Smooth muscle cell (in vitro differentiated cells): ENCODE results near the gene CCR3. TPM values are rescaled to one million over a fixed set of nuclear protein-coding genes. Genes with fewer than 3 reads are reported as not detected.

Experiments
- DNase-seq: peaks from one replicate; lab custom pipeline; 2025; ENCODE audit not compliant: unreplicated experiment; lab: John Stamatoyannopoulos, UW
- H2AFZ ChIP-seq: fragments of 200-600 bp; sonication (generic); 2 replicates; pipeline ENCODE4 v1.6.0; 2016; ENCODE audit warnings: antibody characterized with exemption, low read depth, mild to moderate bottlenecking
- H3F3A ChIP-seq: fragments of 200-600 bp; sonication (generic); 2 replicates; pipeline ENCODE4 v1.6.0; 2017; ENCODE audit warnings: antibody characterized with exemption, low read depth
- H3K27ac ChIP-seq: fragments of 200-600 bp; sonication (generic); 2 replicates; pipeline ENCODE4 v1.5.1; 2016; ENCODE audit warnings: low read depth, mild to moderate bottlenecking
- H3K27me3 ChIP-seq: fragments of 200-600 bp; sonication (generic); 2 replicates; pipeline ENCODE4 v1.6.1; 2016; ENCODE audit warnings: low read depth, mild to moderate bottlenecking
- H3K36me3 ChIP-seq: fragments of 200-600 bp; sonication (generic); 2 replicates; pipeline ENCODE4 v1.5.1; 2016; ENCODE audit warnings: low read depth
- H3K4me1 ChIP-seq: fragments of 200-600 bp; sonication (generic); 2 replicates; pipeline ENCODE4 v1.5.1; 2016; ENCODE audit warnings: low read depth
- H3K4me2 ChIP-seq: fragments of 200-600 bp; sonication (generic); 2 replicates; pipeline ENCODE4 v1.6.0; 2016; ENCODE audit warnings: mild to moderate bottlenecking
- H3K4me3 ChIP-seq: fragments of 200-600 bp; sonication (generic); 2 replicates; pipeline ENCODE4 v1.5.1; 2016; ENCODE audit warnings: mild to moderate bottlenecking
- H3K79me2 ChIP-seq: fragments of 200-600 bp; sonication (generic); 2 replicates; pipeline ENCODE4 v1.6.0; 2016; ENCODE audit warnings: low read depth, mild to moderate bottlenecking
- H3K9ac ChIP-seq: fragments of 200-600 bp; sonication (generic); 2 replicates; pipeline ENCODE4 v1.6.0; 2016; ENCODE audit warnings: low read depth
- H3K9me3 ChIP-seq: fragments of 200-600 bp; sonication (generic); replicated peaks from 2 replicates; pipeline ENCODE4 v1.5.1; 2016; ENCODE audit warnings: low read depth
- H4K20me1 ChIP-seq: fragments of 200-600 bp; sonication (generic); 2 replicates; pipeline ENCODE4 v1.6.0; 2016; ENCODE audit warnings: low read depth
- CTCF ChIP-seq: fragments of 200-600 bp; sonication (generic); IDR thresholded peaks from 2 replicates; pipeline ENCODE4 v1.5.1; 2017; ENCODE audit warnings: borderline replicate concordance, mild to moderate bottlenecking, antibody characterized with exemption; ENCODE audit not compliant: insufficient read depth, poor library complexity, severe bottlenecking
- WGBS: methylation state at CpG from one replicate; pipeline ENCODE4 v1.1.7; 2016; ENCODE audit warnings: low lambda C conversion rate; 5-methylcytosine and 5-hydroxymethylcytosine counted together
- polyA plus RNA-seq: library from polyadenylated mRNA; unstranded; fragments of >200 nt; fragmentation: Nextera tagmentation; extraction: Ambion mirVana; gene quantifications from 2 replicates; pipeline ENCODE4 v1.2.1, GENCODE V29; 2016
- total RNA-seq: library from RNA; depleted of rRNA; stranded (reverse); fragments of >200 nt; gene quantifications from 2 replicates; pipeline ENCODE4 v1.2.3, GENCODE V29; 2014

Gene CCR3
- total and polyA plus RNA-seq, 2 experiments from 2014 or later = not detected

- H3K27ac ChIP-seq = no peak overlapping the region
- no peak overlapping the region for H2AFZ ChIP-seq
- H3K4me1 ChIP-seq = no peaks in the 10 kb centered on the region
- H3K27me3 ChIP-seq = peaks cover 5% of the 10 kb centered on the region
- no peak overlapping the region for H3K9ac ChIP-seq
- no peak overlapping the region for H3K4me3 ChIP-seq
- TF ChIP-seq CTCF = no peak
- no peaks in the 10 kb centered on the region for H3K79me2 ChIP-seq
- no peak for DNase-seq
- no peaks in the 10 kb centered on the region for H3F3A ChIP-seq
- no peaks in the 10 kb centered on the region for H3K9me3 ChIP-seq
- 95% methylated on average over 3 of the region's 3 CpGs for WGBS
- no peak overlapping the region for H3K4me2 ChIP-seq
- H3K36me3 ChIP-seq = no peaks in the 10 kb centered on the region
- no peaks in the 10 kb centered on the region for H4K20me1 ChIP-seq
Observed at GRCh38 chr3:46278816-46279672, 36.8 kb downstream of the CCR3 start.

- Histone ChIP-seq H3K4me3 (no peak overlapping the region), H3K36me3 (no peaks in the 10 kb centered on the region), H3K79me2 (no peaks in the 10 kb centered on the region), H3K4me2 (no peak overlapping the region), H2AFZ (no peak overlapping the region), H3K9me3 (no peaks in the 10 kb centered on the region), H4K20me1 (no peaks in the 10 kb centered on the region), H3K27me3 (peaks cover 5% of the 10 kb centered on the region), H3K9ac (no peak overlapping the region), H3K27ac (no peak overlapping the region), H3K4me1 (no peaks in the 10 kb centered on the region), H3F3A (no peaks in the 10 kb centered on the region)
- no peak for TF ChIP-seq CTCF
- WGBS = 81% methylated on average over 5 of the region's 5 CpGs
- no peak for DNase-seq
Observed at GRCh38 chr3:46280105-46280797, 38.0 kb downstream of the CCR3 start.

GRCh38 chr3:46281551-46281950 is 39.3 kb downstream of the CCR3 start:
- Histone ChIP-seq H3K27ac (no peak overlapping the region), H3K9ac (no peak overlapping the region), H3F3A (no peaks in the 10 kb centered on the region), H3K4me2 (no peak overlapping the region), H3K79me2 (no peaks in the 10 kb centered on the region), H4K20me1 (no peaks in the 10 kb centered on the region), H3K4me1 (no peaks in the 10 kb centered on the region), H2AFZ (no peak overlapping the region), H3K27me3 (peaks cover 5% of the 10 kb centered on the region), H3K4me3 (no peak overlapping the region), H3K9me3 (no peaks in the 10 kb centered on the region), H3K36me3 (no peaks in the 10 kb centered on the region)
- WGBS = 91% methylated on average over 1 of the region's 1 CpG
- no peak for DNase-seq
- TF ChIP-seq CTCF = no peak

- Histone ChIP-seq H2AFZ (no peak overlapping the region), H3K9me3 (no peaks in the 10 kb centered on the region), H3K4me2 (no peak overlapping the region), H3K9ac (no peak overlapping the region), H3K36me3 (no peaks in the 10 kb centered on the region), H3K79me2 (no peaks in the 10 kb centered on the region), H3F3A (no peaks in the 10 kb centered on the region), H3K4me1 (no peaks in the 10 kb centered on the region), H3K27me3 (peaks cover 5% of the 10 kb centered on the region), H3K27ac (no peak overlapping the region), H3K4me3 (no peak overlapping the region), H4K20me1 (no peaks in the 10 kb centered on the region)
- no peak for TF ChIP-seq CTCF
- DNase-seq = no peak
- WGBS = 90% methylated on average over 4 of the region's 4 CpGs
Observed at GRCh38 chr3:46282041-46282440, 39.8 kb downstream of the CCR3 start.
